HG03060 (cell line): Measurements from ENCODE around the gene CTDP1.

Experiments
- ATAC-seq: cut with Tn5 transposase; IDR thresholded peaks from one replicate; pipeline ENCODE4 v1.9.1; 2021; ENCODE audit warnings: low read depth, moderate number of reproducible peaks; ENCODE audit not compliant: unreplicated experiment

Gene CTDP1

DNA sequence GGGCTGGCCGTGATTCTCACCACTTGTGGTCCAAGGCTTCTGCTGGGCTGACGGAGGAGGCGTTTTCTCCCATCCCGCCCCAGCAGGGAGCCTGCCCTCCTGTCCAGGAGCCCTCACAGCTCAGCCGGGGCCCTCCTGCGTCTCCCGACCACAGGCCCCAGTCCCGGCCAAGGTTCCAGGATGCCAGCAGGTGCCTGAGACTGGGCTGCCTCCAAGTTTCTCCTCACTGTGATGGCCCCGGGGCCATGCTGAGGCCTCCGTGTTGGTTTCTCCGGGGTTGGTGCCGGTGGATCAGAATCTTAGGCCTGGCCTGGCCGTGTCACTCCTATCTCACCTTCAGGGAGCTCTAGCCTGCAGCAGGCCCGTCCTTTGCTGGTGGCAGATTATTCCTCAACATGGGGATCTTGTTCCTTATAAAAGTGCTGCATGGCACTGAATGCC lies 124.0 kb downstream of the CTDP1 start:
- no peak for ATAC-seq
